HCT116 (cell line): Measurements from ENCODE around the gene ACACB. TPM values are rescaled to one million over a fixed set of nuclear protein-coding genes. Genes with fewer than 3 reads are reported as not detected.

ENCODE experiments used
- ATAC-seq: fragments of 200-7000 bp; cut with Tn5 transposase; 2 replicates; pipeline ENCODE4 v1.9.1; 2020; ENCODE audit warnings: mild to moderate bottlenecking, moderate library complexity
- BruUV-seq: library from RNA; stranded (reverse); fragments of 400-500 nt; replicated peaks from 2 replicates; lab custom pipeline; 2021; lab: Mats Ljungman, UMichigan
- CTCF ChIA-PET: fragments of 300-600 bp; sonication (Branson Sonifier 250); formaldehyde crosslinking; loops from one replicate; lab custom pipeline; 2021; ENCODE audit warnings: antibody characterized with exemption; lab: Charles Lee
- POLR2A ChIA-PET: fragments of 300-600, 350-600 bp; sonication (Branson Sonifier 250); formaldehyde crosslinking; loops from one replicate; lab custom pipeline; 2021; ENCODE audit warnings: antibody characterized with exemption; lab: Charles Lee
- RAD21 ChIA-PET, 2 experiments: fragments of 300-600 bp; sonication (Branson Sonifier 250); formaldehyde crosslinking; loops; one replicate each; lab custom pipeline; 2023; ENCODE audit warnings: low total read pairs in 2 of 2; ENCODE audit not compliant: uncharacterized antibody in 2 of 2, unreplicated experiment in 2 of 2, low non-redundant PET in 1 of 2; lab: Charles Lee
- DNase-seq: peaks from one replicate; pipeline ENCODE4 v3.0.0-alpha.2; 2010; ENCODE audit warnings: low read depth, low spot score
- H2AFZ ChIP-seq: fragments of 200-600 bp; shearing (Covaris generic), sonication (generic); 2 replicates; pipeline ENCODE4 v1.6.1; 2017; ENCODE audit warnings: low read depth, mixed run types, mixed read lengths, antibody characterized with exemption, low read length; ENCODE audit not compliant: poor library complexity, severe bottlenecking
- H3K27ac ChIP-seq: 2 replicates; pipeline ENCODE4 v1.5.1; 2012; ENCODE audit warnings: low read depth, low read length
- H3K27me3 ChIP-seq: fragments of 200-600 bp; sonication (generic); 2 replicates; pipeline ENCODE4 v1.6.1; 2016; ENCODE audit warnings: mixed run types, low read length, mixed read lengths; ENCODE audit not compliant: insufficient read depth
- H3K36me3 ChIP-seq, 2 experiments: fragments of 200-500 bp in 1 of 2; fragments of 200-600 bp in 1 of 2; sonication (Bioruptor generic) in 1 of 2; sonication (generic) in 1 of 2; 2 replicates each; pipeline versions ENCODE4 v1.5.1 to v1.6.1; 2014 to 2016; ENCODE audit warnings: low read length in 2 of 2, inconsistent platforms in 1 of 2, mixed read lengths in 1 of 2, mixed run types in 1 of 2; ENCODE audit not compliant: insufficient read depth in 2 of 2, control insufficient read depth in 1 of 2
- H3K4me1 ChIP-seq, 2 experiments: fragments of 200-600 bp in 1 of 2; sonication (generic) in 1 of 2; 2 replicates each; pipeline versions ENCODE4 v1.5.1 to v1.6.1; 2012 to 2017; ENCODE audit warnings: low read length in 2 of 2, inconsistent platforms in 1 of 2, mild to moderate bottlenecking in 1 of 2, mixed read lengths in 1 of 2, mixed run types in 1 of 2, moderate library complexity in 1 of 2; ENCODE audit not compliant: insufficient read depth in 2 of 2, control insufficient read depth in 1 of 2
- H3K4me2 ChIP-seq: fragments of 200-600 bp; sonication (generic); 2 replicates; pipeline ENCODE4 v1.6.1; 2017; ENCODE audit warnings: mixed run types, low read length, mixed read lengths
- H3K4me3 ChIP-seq, 2 experiments: fragments of 200-600 bp in 1 of 2; sonication (generic) in 1 of 2; replicated peaks in 1 of 2; 2 replicates each; pipeline ENCODE4 v1.5.1; 2011 to 2016; ENCODE audit warnings: low read length in 2 of 2, control low read depth in 1 of 2, low read depth in 1 of 2, mild to moderate bottlenecking in 1 of 2, mixed read lengths in 1 of 2, mixed run types in 1 of 2
- H3K79me2 ChIP-seq: fragments of 200-600 bp; sonication (generic); 2 replicates; pipeline ENCODE4 v1.6.1; 2017; ENCODE audit warnings: mild to moderate bottlenecking, mixed run types, low read length, moderate library complexity, mixed read lengths; ENCODE audit not compliant: insufficient read depth
- H3K9ac ChIP-seq: fragments of 200-600 bp; sonication (generic); 2 replicates; pipeline ENCODE4 v1.6.1; 2016; ENCODE audit warnings: low read length, mixed read lengths
- H3K9me2 ChIP-seq: fragments of 200-600 bp; sonication (generic), shearing (Covaris generic); 2 replicates; pipeline ENCODE4 v1.6.1; 2017; ENCODE audit warnings: mixed run types, mild to moderate bottlenecking, moderate library complexity; ENCODE audit not compliant: insufficient read depth
- H3K9me3 ChIP-seq, 2 experiments: fragments of 200-500 bp in 1 of 2; fragments of 200-600 bp in 1 of 2; sonication (Bioruptor generic) in 1 of 2; sonication (generic) in 1 of 2; 2 replicates each; pipeline ENCODE4 v1.6.1; 2014 to 2017; ENCODE audit warnings: low read length in 2 of 2, mixed read lengths in 2 of 2, inconsistent platforms in 1 of 2, low read depth in 1 of 2, mild to moderate bottlenecking in 1 of 2, mixed run types in 1 of 2, moderate library complexity in 1 of 2; ENCODE audit not compliant: control insufficient read depth in 1 of 2, insufficient read depth in 1 of 2
- H4K20me1 ChIP-seq: fragments of 200-600 bp; sonication (generic), shearing (Covaris generic); 2 replicates; pipeline ENCODE4 v1.6.1; 2017; ENCODE audit warnings: mixed run types, mild to moderate bottlenecking, moderate library complexity; ENCODE audit not compliant: insufficient read depth
- CEBPB ChIP-seq: IDR thresholded peaks from 2 replicates; pipeline ENCODE4 v1.6.1; 2012; ENCODE audit warnings: low read depth
- ELF1 ChIP-seq: IDR thresholded peaks from 2 replicates; pipeline ENCODE4 v1.6.1; 2012; ENCODE audit warnings: low read depth, borderline replicate concordance
- EZH2 ChIP-seq: fragments of 200-600 bp; sonication (generic); IDR thresholded peaks from 2 replicates; pipeline ENCODE4 v1.6.1; 2017; ENCODE audit warnings: antibody characterized with exemption, mixed run types
- EZH2phosphoT487 ChIP-seq: fragments of 200-600 bp; IDR thresholded peaks from 2 replicates; pipeline ENCODE4 v1.6.1; 2018; ENCODE audit warnings: antibody characterized with exemption, borderline replicate concordance
- JUND ChIP-seq: IDR thresholded peaks from 2 replicates; pipeline ENCODE4 v1.6.1; 2012
- POLR2A ChIP-seq: IDR thresholded peaks from 2 replicates; pipeline ENCODE4 v1.7.0; 2011; ENCODE audit warnings: borderline replicate concordance; ENCODE audit not compliant: insufficient read depth, insufficient read length; ENCODE audit errors: extremely low read depth
- POLR2AphosphoS5 ChIP-seq: IDR thresholded peaks from 2 replicates; pipeline ENCODE4 v1.6.1; 2011; ENCODE audit warnings: mild to moderate bottlenecking, low read depth, low read length, moderate library complexity
- REST ChIP-seq: IDR thresholded peaks from 2 replicates; pipeline ENCODE4 v1.6.1; 2012; ENCODE audit warnings: low read depth
- SIN3A ChIP-seq: IDR thresholded peaks from 2 replicates; pipeline ENCODE4 v1.6.1; 2012; ENCODE audit warnings: low read depth
- SP1 ChIP-seq: IDR thresholded peaks from 2 replicates; pipeline ENCODE4 v1.6.1; 2012; ENCODE audit warnings: low read depth
- SRF ChIP-seq: IDR thresholded peaks from 2 replicates; pipeline ENCODE4 v1.6.1; 2012; ENCODE audit warnings: low read depth
- ZBTB33 ChIP-seq: IDR thresholded peaks from 2 replicates; pipeline ENCODE4 v1.6.1; 2011; ENCODE audit warnings: mild to moderate bottlenecking, low read length, moderate library complexity; ENCODE audit not compliant: insufficient replicate concordance; ENCODE audit errors: extremely low read depth
- ZNF274 ChIP-seq: fragments of 200-500 bp; sonication (Bioruptor generic); IDR thresholded peaks from 2 replicates; pipeline ENCODE4 v1.6.1; 2014; ENCODE audit warnings: mild to moderate bottlenecking, low read depth, low read length, inconsistent platforms
- intact Hi-C: fragments of 100-400 bp; cut with micrococcal nuclease; formaldehyde crosslinking; loops from 2 replicates; pipeline ENCODE4 v1.10.0; 2022
- total RNA-seq: library from RNA; stranded (reverse); gene quantifications from one replicate; pipeline ENCODE4 v1.2.1, GENCODE V29; 2021; ENCODE audit not compliant: unreplicated experiment
- TF ChIP-seq, protein P1 (sequence below): IDR thresholded peaks from 2 replicates; pipeline ENCODE4 v1.6.1; 2012

ACACB gene
- total RNA-seq, 1 experiment from 2014 or later, result 11.1 TPM

GRCh38 chr12:109087250-109087649 is 29.1 kb upstream of the ACACB start:
- RAD21 ChIA-PET, result no interaction called here
- H3K4me3 ChIP-seq, result no peak overlapping the region
- H3K9ac ChIP-seq, result no peak overlapping the region
- H3K9me2 ChIP-seq, result no peaks in the 10 kb centered on the region
- peaks cover 20% of the 10 kb centered on the region; the same call in 1 of the 2 replicates for H3K79me2 ChIP-seq
- H3K27ac ChIP-seq, result no peak overlapping the region
- CTCF ChIA-PET, result interaction anchor here (0.7 kb wide), 1 partner anchor 303 kb away, joined by 3 read pairs; no protein-coding TSS in a partner anchor
- H3K4me1 ChIP-seq, result peaks cover 4 to 7% of the 10 kb centered on the region in 2 experiments; a peak in 3 of 4 replicates
- H3K36me3 ChIP-seq, result peaks cover 24 to 27% of the 10 kb centered on the region in 2 experiments; a peak in 3 of 4 replicates
- no peaks in the 10 kb centered on the region for H4K20me1 ChIP-seq
- H2AFZ ChIP-seq, result no peak overlapping the region
- intact Hi-C loops, result no loop called here
- ATAC-seq (no peak), DNase-seq (no peak)
- POLR2A ChIA-PET, result interaction anchor here (1.3 kb wide), 1 partner anchor 10 kb away, joined by 4 read pairs; no protein-coding TSS in a partner anchor
- H3K4me2 ChIP-seq, result no peak overlapping the region
- H3K27me3 ChIP-seq, result no peaks in the 10 kb centered on the region
- BruUV-seq, result no TSS peak
- no peaks in the 10 kb centered on the region for H3K9me3 ChIP-seq
- TF ChIP-seq ELF1 (no peak), SIN3A (no peak), EZH2 (no peak), JUND (no peak), SP1 (no peak), SRF (no peak), REST (no peak), CEBPB (no peak), EZH2phosphoT487 (no peak), ZBTB33 (no peak), POLR2A (no peak), ZNF274 (no peak), POLR2AphosphoS5 (no peak)
- TF ChIP-seq, protein P1, sequence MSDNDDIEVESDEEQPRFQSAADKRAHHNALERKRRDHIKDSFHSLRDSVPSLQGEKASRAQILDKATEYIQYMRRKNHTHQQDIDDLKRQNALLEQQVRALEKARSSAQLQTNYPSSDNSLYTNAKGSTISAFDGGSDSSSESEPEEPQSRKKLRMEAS, result no peak
